ENCODE data around the gene HOXC9.

HOXC9 gene

GRCh38 chr12:54029529-54030441 is 29.8 kb downstream of the HOXC9 start (continued):
- TF ChIP-seq ZNF280D (tag by site-specific recombination; IDR thresholded peaks at IDR 0.05) (no peak), PRDM1 (tag by site-specific recombination; IDR thresholded peaks at IDR 0.05) (peak; percentile 94), ZBTB21 (tag by site-specific recombination; IDR thresholded peaks at IDR 0.05) (no peak), KLF9 (tag by site-specific recombination; IDR thresholded peaks at IDR 0.05; ENCODE audit: low read depth) (no peak), ZNF747 (tag by site-specific recombination; IDR thresholded peaks at IDR 0.05) (no peak), ZNF132 (tag by site-specific recombination; IDR thresholded peaks at IDR 0.05; ENCODE audit: borderline replicate concordance) (no peak), ZNF585B (tag by site-specific recombination; IDR thresholded peaks at IDR 0.05) (no peak), ZNF324 (tag by site-specific recombination; IDR thresholded peaks at IDR 0.05) (no peak), YY2 (tag by site-specific recombination; IDR thresholded peaks at IDR 0.05) (no peak), ZNF600 (tag by site-specific recombination; IDR thresholded peaks at IDR 0.05) (peak; percentile 77), KLF8 (tag by site-specific recombination; IDR thresholded peaks at IDR 0.05) (no peak), ZSCAN23 (tag by site-specific recombination; IDR thresholded peaks at IDR 0.05) (no peak)

DNA sequence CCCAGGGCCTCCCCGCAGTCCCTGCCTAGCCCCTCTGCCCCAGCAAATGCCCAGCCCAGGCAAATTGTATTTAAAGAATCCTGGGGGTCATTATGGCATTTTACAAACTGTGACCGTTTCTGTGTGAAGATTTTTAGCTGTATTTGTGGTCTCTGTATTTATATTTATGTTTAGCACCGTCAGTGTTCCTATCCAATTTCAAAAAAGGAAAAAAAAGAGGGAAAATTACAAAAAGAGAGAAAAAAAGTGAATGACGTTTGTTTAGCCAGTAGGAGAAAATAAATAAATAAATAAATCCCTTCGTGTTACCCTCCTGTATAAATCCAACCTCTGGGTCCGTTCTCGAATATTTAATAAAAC is 30.5 kb downstream of the HOXC9 start:
- H3K4me3 ChIP-seq (ENCODE audit: low read depth, low read length) = no peak overlapping the region
- POLR2A ChIA-PET = interaction anchor here (5.0 kb wide), 1 partner anchor 13 kb away, joined by 22 read pairs; no protein-coding TSS in a partner anchor

GRCh38 chr12:54030889-54031471 is 31.0 kb downstream of the HOXC9 start:
- Histone ChIP-seq H3K9me3 (ENCODE audit: control insufficient read depth, insufficient read depth, low read depth, low read length) (no peaks in the 10 kb centered on the region), H3K27ac (ENCODE audit: extremely low read depth, low read depth, low read length) (peak overlapping the region; percentile 0; the same call in 1 of the 2 replicates), H3K36me3 (ENCODE audit: control insufficient read depth in 2 of 2, insufficient read depth in 1 of 2, low read length in 2 of 2) (peaks cover 4 to 13% of the 10 kb centered on the region in 2 experiments; a peak in 2 of 3 replicates), H3K4me1 (ENCODE audit: control insufficient read depth, insufficient read depth, low read length) (peaks cover 40% of the 10 kb centered on the region), H3K4me3 (ENCODE audit: low read depth, low read length) (no peak overlapping the region)
- no peak for TF ChIP-seq ZBTB1 (tag by site-specific recombination; IDR thresholded peaks at IDR 0.05)
- no peak for TF ChIP-seq BCL11A (tag by site-specific recombination; IDR thresholded peaks at IDR 0.05; ENCODE audit: low read depth)
- no peak for TF ChIP-seq ATF2 (tag by site-specific recombination; IDR thresholded peaks at IDR 0.05; ENCODE audit: low read depth)
- no peak for TF ChIP-seq ZNF792 (tag by site-specific recombination; IDR thresholded peaks at IDR 0.05)
- no peak for TF ChIP-seq ZNF670 (tag by site-specific recombination; IDR thresholded peaks at IDR 0.05; ENCODE audit: low read depth)
- no peak for TF ChIP-seq ZNF558 (tag by site-specific recombination; IDR thresholded peaks at IDR 0.05)
- TF ChIP-seq ZNF501 (tag by site-specific recombination; IDR thresholded peaks at IDR 0.05) = no peak
- TF ChIP-seq ZBTB7A (tag by site-specific recombination; IDR thresholded peaks at IDR 0.05; ENCODE audit: low read depth) = no peak
- TF ChIP-seq ZNF394 (tag by site-specific recombination; IDR thresholded peaks at IDR 0.05; ENCODE audit: borderline replicate concordance) = no peak
- ChIA-PET CTCF (interaction anchor here (0.6 to 5.4 kb wide), 10 partner anchors 15 to 189 kb away, joined by 3 to 109 read pairs (median 39); partner anchors contain the start of genes HOXC8 and SMUG1), POLR2A (interaction anchor here (1.0 to 5.0 kb wide), 2 partner anchors 14 to 22 kb away, joined by 4 to 22 read pairs; partner anchors contain the start of gene HOXC8)

More for the DNA sequence above, 30.5 kb downstream of the HOXC9 start:
- Histone ChIP-seq H3K9me3 (ENCODE audit: control insufficient read depth, insufficient read depth, low read depth, low read length) (no peaks in the 10 kb centered on the region), H3K36me3 (ENCODE audit: control insufficient read depth in 2 of 2, insufficient read depth in 1 of 2, low read length in 2 of 2) (peaks cover 4 to 13% of the 10 kb centered on the region in 2 experiments; a peak in 2 of 3 replicates), H3K4me1 (ENCODE audit: control insufficient read depth, insufficient read depth, low read length) (peaks cover 40% of the 10 kb centered on the region), H3K27ac (ENCODE audit: extremely low read depth, low read depth, low read length) (no peak overlapping the region)
- no peak for TF ChIP-seq GLIS1 (tag by site-specific recombination; IDR thresholded peaks at IDR 0.05)
- no peak for TF ChIP-seq ZNF530 (tag by site-specific recombination; IDR thresholded peaks at IDR 0.05; ENCODE audit: low read depth)
- no peak for TF ChIP-seq ZNF394 (tag by site-specific recombination; IDR thresholded peaks at IDR 0.05; ENCODE audit: borderline replicate concordance)
- TF ChIP-seq ZBTB6 (tag by site-specific recombination; IDR thresholded peaks at IDR 0.05) = no peak
- no peak for TF ChIP-seq ZBTB8A (tag by site-specific recombination; IDR thresholded peaks at IDR 0.05)
- no peak for TF ChIP-seq ZNF221 (tag by site-specific recombination; IDR thresholded peaks at IDR 0.05; ENCODE audit: borderline replicate concordance)
- TF ChIP-seq ZBTB21 (tag by site-specific recombination; IDR thresholded peaks at IDR 0.05) = no peak
- CTCF ChIA-PET = interaction anchor here (0.7 to 5.4 kb wide), 10 partner anchors 14 to 322 kb away, joined by 3 to 109 read pairs (median 39); partner anchors contain the start of genes HOXC10, HOXC8 and SMUG1

All from HEK293 (cell line).